Measurements from ENCODE around the gene KLHL29. TPM values are rescaled to one million over a fixed set of nuclear protein-coding genes. Genes with fewer than 3 reads are reported as not detected.

The KLHL29 gene
- total RNA-seq, 1 donor from 2014 or later: 17.5 TPM

DNA sequence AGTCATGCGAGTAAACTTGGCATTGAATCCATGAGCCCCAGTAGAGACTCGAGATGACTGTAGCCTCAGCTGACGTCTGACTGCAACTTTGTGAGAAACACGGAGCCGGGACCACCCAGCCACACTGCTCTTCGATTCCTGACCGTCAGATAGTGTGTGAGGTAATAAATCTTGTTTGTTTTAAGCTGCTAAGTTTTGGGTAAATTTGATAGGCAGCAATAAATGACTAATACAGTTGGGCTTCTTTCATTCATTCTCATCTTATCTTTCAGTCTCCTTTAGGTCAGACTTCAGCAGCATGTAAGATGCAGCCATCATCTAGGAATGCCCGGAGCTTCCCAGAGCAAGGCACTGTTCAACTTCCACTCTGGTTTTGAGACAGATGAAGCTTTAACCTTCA, 8.0 kb upstream of the KLHL29 start:
- DNase-seq (ENCODE audit: low spot score): no peak
- no peaks in the 10 kb centered on the region for H3K9me3 Mint-ChIP-seq (ENCODE audit: unreplicated experiment)
- TF ChIP-seq CTCF (IDR thresholded peaks at IDR 0.05; ENCODE audit: unreplicated experiment): no peak
- no peaks in the 10 kb centered on the region for H3K4me1 Mint-ChIP-seq (ENCODE audit: unreplicated experiment)
- H3K27me3 Mint-ChIP-seq (ENCODE audit: unreplicated experiment): peaks cover 8% of the 10 kb centered on the region
- no peaks in the 10 kb centered on the region for H3K36me3 Mint-ChIP-seq (ENCODE audit: low read depth, unreplicated experiment)
- no peak overlapping the region for H3K4me3 Mint-ChIP-seq (ENCODE audit: unreplicated experiment)
- H3K27ac Mint-ChIP-seq (ENCODE audit: unreplicated experiment): no peak overlapping the region

DNA sequence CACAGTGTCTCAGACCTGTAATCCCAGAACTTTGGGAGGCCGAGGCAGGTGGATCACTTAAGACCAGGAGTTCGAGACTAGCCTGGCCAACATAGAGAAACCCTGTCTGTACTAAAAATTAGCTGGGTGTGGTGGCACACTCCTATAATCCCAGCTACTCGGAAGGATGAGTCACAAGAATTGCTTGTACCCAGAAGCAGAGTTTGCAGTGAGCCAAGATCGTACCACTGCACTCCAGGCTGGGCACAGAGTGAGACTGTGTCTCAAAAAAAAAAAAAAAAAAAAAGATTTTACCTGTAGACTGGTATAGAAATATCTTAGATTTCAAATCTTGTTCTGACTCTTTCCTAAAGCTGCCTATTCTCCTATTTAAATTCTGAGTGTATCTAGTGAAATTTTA, 7.2 kb upstream of the KLHL29 start:
- Mint-ChIP-seq H3K27ac (ENCODE audit: unreplicated experiment) (no peak overlapping the region), H3K9me3 (ENCODE audit: unreplicated experiment) (no peaks in the 10 kb centered on the region), H3K27me3 (ENCODE audit: unreplicated experiment) (peaks cover 8% of the 10 kb centered on the region), H3K4me3 (ENCODE audit: unreplicated experiment) (no peak overlapping the region), H3K36me3 (ENCODE audit: low read depth, unreplicated experiment) (no peaks in the 10 kb centered on the region), H3K4me1 (ENCODE audit: unreplicated experiment) (no peaks in the 10 kb centered on the region)
- DNase-seq (ENCODE audit: low spot score): no peak
- no peak for TF ChIP-seq CTCF (IDR thresholded peaks at IDR 0.05; ENCODE audit: unreplicated experiment)

- H3K9me3 Mint-ChIP-seq (ENCODE audit: unreplicated experiment): no peaks in the 10 kb centered on the region
These were observed 6.5 kb upstream of the KLHL29 start for GRCh38 chr2:23378496-23378895.

GRCh38 chr2:23379220-23379695, 5.7 kb upstream of the KLHL29 start:
- H3K27me3 Mint-ChIP-seq (ENCODE audit: unreplicated experiment): peaks cover 9% of the 10 kb centered on the region
- H3K27ac Mint-ChIP-seq (ENCODE audit: unreplicated experiment): no peak overlapping the region
- no peaks in the 10 kb centered on the region for H3K9me3 Mint-ChIP-seq (ENCODE audit: unreplicated experiment)
- H3K36me3 Mint-ChIP-seq (ENCODE audit: low read depth, unreplicated experiment): peaks cover 2% of the 10 kb centered on the region
- no peak for DNase-seq (ENCODE audit: low spot score)
- TF ChIP-seq CTCF (IDR thresholded peaks at IDR 0.05; ENCODE audit: unreplicated experiment): no peak
- H3K4me3 Mint-ChIP-seq (ENCODE audit: unreplicated experiment): no peak overlapping the region
- peaks cover 1% of the 10 kb centered on the region for H3K4me1 Mint-ChIP-seq (ENCODE audit: unreplicated experiment)

More at GRCh38 chr2:23378496-23378895, 6.5 kb upstream of the KLHL29 start:
- no peak overlapping the region for H3K4me3 Mint-ChIP-seq (ENCODE audit: unreplicated experiment)
- H3K4me1 Mint-ChIP-seq (ENCODE audit: unreplicated experiment): no peaks in the 10 kb centered on the region
- H3K36me3 Mint-ChIP-seq (ENCODE audit: low read depth, unreplicated experiment): no peaks in the 10 kb centered on the region
- DNase-seq (ENCODE audit: low spot score): no peak
- no peak for TF ChIP-seq CTCF (IDR thresholded peaks at IDR 0.05; ENCODE audit: unreplicated experiment)
- peaks cover 6% of the 10 kb centered on the region for H3K27me3 Mint-ChIP-seq (ENCODE audit: unreplicated experiment)
- H3K27ac Mint-ChIP-seq (ENCODE audit: unreplicated experiment): no peak overlapping the region

GRCh38 chr2:23380562-23381065, 4.4 kb upstream of the KLHL29 start:
- H3K27me3 Mint-ChIP-seq (ENCODE audit: unreplicated experiment): peaks cover 12% of the 10 kb centered on the region
- H3K4me3 Mint-ChIP-seq (ENCODE audit: unreplicated experiment): no peak overlapping the region
- DNase-seq (ENCODE audit: low spot score): no peak
- H3K36me3 Mint-ChIP-seq (ENCODE audit: low read depth, unreplicated experiment): peaks cover 4% of the 10 kb centered on the region
- H3K4me1 Mint-ChIP-seq (ENCODE audit: unreplicated experiment): peaks cover 5% of the 10 kb centered on the region
- H3K27ac Mint-ChIP-seq (ENCODE audit: unreplicated experiment): no peak overlapping the region
- no peak for TF ChIP-seq CTCF (IDR thresholded peaks at IDR 0.05; ENCODE audit: unreplicated experiment)
- H3K9me3 Mint-ChIP-seq (ENCODE audit: unreplicated experiment): no peaks in the 10 kb centered on the region

All from endothelial cell (in vitro differentiated cells).